ENCODE results near the gene XPO1. TPM values are rescaled to one million over a fixed set of nuclear protein-coding genes. Genes with fewer than 3 reads are reported as not detected.

XPO1 gene
- total and polyA plus RNA-seq, 2 donors (not counting 3 experiments of a cell fraction or from before 2014, with no cell fraction given) = 46.7 to 166 TPM

DNA sequence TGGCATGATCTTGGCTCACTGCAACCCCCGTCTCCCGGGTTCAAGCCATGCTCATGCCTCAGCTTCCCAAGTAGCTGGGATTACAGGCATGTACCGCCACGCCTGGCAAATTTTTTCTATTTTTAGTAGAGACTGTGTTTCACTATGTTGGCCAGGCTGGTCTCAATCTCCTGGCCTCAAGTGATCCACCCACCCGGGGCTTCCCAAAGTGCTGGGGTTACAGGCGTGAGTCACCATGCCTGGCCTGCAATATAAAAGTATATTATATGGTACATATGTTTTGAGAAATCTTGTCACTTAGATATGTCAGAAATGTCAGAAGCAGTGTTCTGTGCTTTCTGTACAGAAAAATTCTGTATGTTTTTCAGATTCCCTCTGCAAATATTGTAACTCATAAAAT, 19.2 kb upstream of the XPO1 start:
- no peak for FAIRE-seq
- no peaks in the 10 kb centered on the region for H3K36me3 ChIP-seq (ENCODE audit: control insufficient read depth in 2 of 2, extremely low read depth in 1 of 2, insufficient read depth in 2 of 2, low read length in 2 of 2)
- H3K4me1 ChIP-seq (ENCODE audit: control insufficient read depth, extremely low read depth, insufficient read depth, low read length) = no peaks in the 10 kb centered on the region
- no peaks in the 10 kb centered on the region for H3K9me1 ChIP-seq (replicated peaks; ENCODE audit: control insufficient read depth, extremely low read depth, insufficient read depth, low read length)
- CTCF ChIA-PET = no interaction called here
- no peak for DNase-seq (ENCODE audit: low read depth, low spot score)
- no peak overlapping the region for H3K4me3 ChIP-seq (replicated peaks in 1 of 3; ENCODE audit: insufficient read depth in 1 of 3, low read depth in 1 of 3, low read length in 3 of 3)
- dilution Hi-C loops (cut with MboI; ENCODE audit: extremely low pct_ligation_motif_present, low sequenced_read_pairs) = no loop called here
- H3K27ac ChIP-seq (ENCODE audit: insufficient read depth, low read depth, low read length) = no peak overlapping the region
- H3K9ac ChIP-seq (replicated peaks; ENCODE audit: extremely low read depth, insufficient read depth, low read length) = no peak overlapping the region
- no peak for TF ChIP-seq FOS (IDR thresholded peaks at IDR 0.05; ENCODE audit: borderline replicate concordance, insufficient read depth, low read length)
- no TSS peak for BruUV-seq (replicated peaks)
- H4K20me1 ChIP-seq (replicated peaks; ENCODE audit: control insufficient read depth, extremely low read depth, insufficient read depth, low read length) = no peaks in the 10 kb centered on the region
- no peaks in the 10 kb centered on the region for H3K9me3 ChIP-seq (replicated peaks; ENCODE audit: control insufficient read depth, insufficient read depth, low read length)
- H3K79me2 ChIP-seq (ENCODE audit: control insufficient read depth, insufficient read depth, low read length) = no peaks in the 10 kb centered on the region
- H3K27me3 ChIP-seq (ENCODE audit: control insufficient read depth in 2 of 2, insufficient read depth in 2 of 2, low read length in 2 of 2) = no peaks in the 10 kb centered on the region
- H3K4me2 ChIP-seq (ENCODE audit: insufficient read depth, low read length) = no peak overlapping the region
- no peak overlapping the region for H2AFZ ChIP-seq (ENCODE audit: low read depth, low read length)
- intact Hi-C loops (cut with micrococcal nuclease) = no loop called here
- POLR2A ChIA-PET = no interaction called here

DNA sequence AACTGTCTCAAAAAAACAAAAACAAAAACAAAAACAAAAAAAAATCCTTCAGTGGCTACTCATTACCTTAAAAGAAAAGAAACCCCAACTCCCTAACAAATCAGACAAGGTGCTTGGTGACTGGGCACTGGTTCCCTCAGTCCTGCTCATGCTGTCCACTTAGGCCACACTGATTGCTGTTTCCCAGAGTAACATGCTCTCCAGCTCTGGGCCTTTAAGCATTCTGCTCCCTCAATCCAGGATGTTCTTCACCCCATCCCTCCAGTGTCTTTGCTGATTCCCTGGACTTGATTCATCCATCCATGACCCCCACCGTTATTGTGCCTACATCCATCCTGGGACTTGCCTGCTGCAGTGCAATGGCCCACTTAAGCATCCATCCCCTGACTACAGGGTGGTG, 16.4 kb upstream of the XPO1 start:
- BruUV-seq (replicated peaks) = no TSS peak
- POLR2A ChIA-PET = no interaction called here

More for the DNA sequence above, 16.4 kb upstream of the XPO1 start:
- Histone ChIP-seq H3K4me3 (replicated peaks in 1 of 3; ENCODE audit: insufficient read depth in 1 of 3, low read depth in 1 of 3, low read length in 3 of 3) (no peak overlapping the region), H4K20me1 (replicated peaks; ENCODE audit: control insufficient read depth, extremely low read depth, insufficient read depth, low read length) (no peaks in the 10 kb centered on the region), H3K9me1 (replicated peaks; ENCODE audit: control insufficient read depth, extremely low read depth, insufficient read depth, low read length) (no peaks in the 10 kb centered on the region), H3K27ac (ENCODE audit: insufficient read depth, low read depth, low read length) (no peak overlapping the region), H3K4me2 (ENCODE audit: insufficient read depth, low read length) (no peak overlapping the region), H3K36me3 (ENCODE audit: control insufficient read depth in 2 of 2, extremely low read depth in 1 of 2, insufficient read depth in 2 of 2, low read length in 2 of 2) (no peaks in the 10 kb centered on the region), H2AFZ (ENCODE audit: low read depth, low read length) (no peak overlapping the region), H3K4me1 (ENCODE audit: control insufficient read depth, extremely low read depth, insufficient read depth, low read length) (no peaks in the 10 kb centered on the region), H3K9me3 (replicated peaks; ENCODE audit: control insufficient read depth, insufficient read depth, low read length) (no peaks in the 10 kb centered on the region), H3K9ac (replicated peaks; ENCODE audit: extremely low read depth, insufficient read depth, low read length) (no peak overlapping the region), H3K79me2 (ENCODE audit: control insufficient read depth, insufficient read depth, low read length) (no peaks in the 10 kb centered on the region), H3K27me3 (ENCODE audit: control insufficient read depth in 2 of 2, insufficient read depth in 2 of 2, low read length in 2 of 2) (peaks cover 0 to 10% of the 10 kb centered on the region in 2 experiments)
- intact Hi-C loops (cut with micrococcal nuclease) = no loop called here
- dilution Hi-C loops (cut with MboI; ENCODE audit: extremely low pct_ligation_motif_present, low sequenced_read_pairs) = no loop called here
- DNase-seq (ENCODE audit: low read depth, low spot score) (no peak), FAIRE-seq (no peak)
- CTCF ChIA-PET = no interaction called here
- TF ChIP-seq, protein P1, sequence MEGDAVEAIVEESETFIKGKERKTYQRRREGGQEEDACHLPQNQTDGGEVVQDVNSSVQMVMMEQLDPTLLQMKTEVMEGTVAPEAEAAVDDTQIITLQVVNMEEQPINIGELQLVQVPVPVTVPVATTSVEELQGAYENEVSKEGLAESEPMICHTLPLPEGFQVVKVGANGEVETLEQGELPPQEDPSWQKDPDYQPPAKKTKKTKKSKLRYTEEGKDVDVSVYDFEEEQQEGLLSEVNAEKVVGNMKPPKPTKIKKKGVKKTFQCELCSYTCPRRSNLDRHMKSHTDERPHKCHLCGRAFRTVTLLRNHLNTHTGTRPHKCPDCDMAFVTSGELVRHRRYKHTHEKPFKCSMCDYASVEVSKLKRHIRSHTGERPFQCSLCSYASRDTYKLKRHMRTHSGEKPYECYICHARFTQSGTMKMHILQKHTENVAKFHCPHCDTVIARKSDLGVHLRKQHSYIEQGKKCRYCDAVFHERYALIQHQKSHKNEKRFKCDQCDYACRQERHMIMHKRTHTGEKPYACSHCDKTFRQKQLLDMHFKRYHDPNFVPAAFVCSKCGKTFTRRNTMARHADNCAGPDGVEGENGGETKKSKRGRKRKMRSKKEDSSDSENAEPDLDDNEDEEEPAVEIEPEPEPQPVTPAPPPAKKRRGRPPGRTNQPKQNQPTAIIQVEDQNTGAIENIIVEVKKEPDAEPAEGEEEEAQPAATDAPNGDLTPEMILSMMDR (IDR thresholded peaks at IDR 0.05; ENCODE audit: extremely low read depth in 1 of 2, insufficient read depth in 1 of 2, low read depth in 1 of 2, low read length in 2 of 2) = no peak
- TF ChIP-seq MYC (IDR thresholded peaks at IDR 0.05; ENCODE audit: low read depth, low read length) (no peak), EZH2 (IDR thresholded peaks at IDR 0.05; ENCODE audit: borderline replicate concordance, low read depth, low read length, severe bottlenecking) (no peak), FOS (IDR thresholded peaks at IDR 0.05; ENCODE audit: borderline replicate concordance, insufficient read depth, low read length) (no peak), POLR2A (IDR thresholded peaks at IDR 0.05; ENCODE audit: low read depth, low read length) (no peak), GATA2 (IDR thresholded peaks at IDR 0.05; ENCODE audit: insufficient read depth, insufficient read length, low read depth, low read length) (no peak), POLR2AphosphoS5 (IDR thresholded peaks at IDR 0.05; ENCODE audit: insufficient read depth, low read depth, low read length) (no peak), JUN (IDR thresholded peaks at IDR 0.05; ENCODE audit: borderline replicate concordance, insufficient read depth, insufficient read length, low read depth) (no peak)
- TF ChIP-seq, protein P2, sequence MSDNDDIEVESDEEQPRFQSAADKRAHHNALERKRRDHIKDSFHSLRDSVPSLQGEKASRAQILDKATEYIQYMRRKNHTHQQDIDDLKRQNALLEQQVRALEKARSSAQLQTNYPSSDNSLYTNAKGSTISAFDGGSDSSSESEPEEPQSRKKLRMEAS (IDR thresholded peaks at IDR 0.05; ENCODE audit: insufficient read depth, insufficient read length) = no peak
